Measurements from ENCODE around the gene C5AR1.
"Not testable (repeated sequence)": the region's sequence is repeated elsewhere in the genome, so short reads cannot be mapped to it uniquely, and the experiment has no call there.

C5AR1 gene

GRCh38 chr19:47309608-47310007 lies at the start of gene C5AR1:
TSS of gene C5AR1 (plus strand) at chr19:47309861. CDS start at chr19:47309896, 35 bp downstream.
- peak in 10 of 56 donors; percentile 5 to 39 (median 22) for DNase-seq

GRCh38 chr19:47260476-47260875 lies 49.2 kb upstream of the C5AR1 start:
- no peak for DNase-seq

DNA sequence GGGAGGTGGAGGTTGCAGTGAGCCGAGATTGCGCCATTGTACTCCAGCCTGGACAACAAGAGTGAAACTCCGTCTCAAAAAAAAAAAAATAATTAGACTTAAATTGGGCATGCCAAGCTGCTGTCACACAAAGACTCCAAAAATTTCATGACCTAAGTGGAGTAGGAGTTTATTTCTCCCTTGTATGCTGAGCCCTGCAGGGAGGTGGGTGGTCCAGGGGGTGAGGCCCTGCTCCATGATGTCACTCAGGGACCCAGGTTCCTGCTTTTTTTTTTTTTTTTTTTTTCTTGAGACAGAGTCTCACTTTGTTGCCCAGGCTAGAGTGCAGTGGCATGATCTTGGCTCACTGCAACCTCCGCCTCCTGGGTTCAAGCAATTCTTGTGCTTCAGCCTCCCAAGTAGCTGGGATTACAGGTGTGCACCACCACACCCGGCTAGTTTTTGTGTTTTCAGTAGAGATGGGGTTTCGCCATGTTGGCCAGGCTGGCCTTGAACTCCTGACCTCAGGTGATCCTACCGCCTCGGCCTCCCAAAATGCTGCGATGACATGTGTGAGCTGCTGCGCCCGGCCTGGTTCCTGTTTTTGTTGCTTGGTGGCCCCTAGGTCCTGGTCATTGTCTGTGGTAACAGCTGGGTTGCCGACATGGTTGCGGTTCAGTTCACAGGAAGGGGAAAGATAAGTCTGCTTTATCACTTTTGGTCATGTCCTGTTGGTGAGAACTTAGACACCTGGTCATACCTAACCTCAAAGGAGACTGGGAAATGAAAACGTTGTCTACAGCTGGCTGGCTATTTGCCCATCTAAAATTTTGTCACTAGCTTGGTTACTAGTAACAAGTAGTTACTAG lies 47.5 kb upstream of the C5AR1 start:
- not testable (repeated sequence) for DNase-seq

- DNase-seq = no peak
Observed at GRCh38 chr19:47264629-47265028, 45.0 kb upstream of the C5AR1 start.

DNA sequence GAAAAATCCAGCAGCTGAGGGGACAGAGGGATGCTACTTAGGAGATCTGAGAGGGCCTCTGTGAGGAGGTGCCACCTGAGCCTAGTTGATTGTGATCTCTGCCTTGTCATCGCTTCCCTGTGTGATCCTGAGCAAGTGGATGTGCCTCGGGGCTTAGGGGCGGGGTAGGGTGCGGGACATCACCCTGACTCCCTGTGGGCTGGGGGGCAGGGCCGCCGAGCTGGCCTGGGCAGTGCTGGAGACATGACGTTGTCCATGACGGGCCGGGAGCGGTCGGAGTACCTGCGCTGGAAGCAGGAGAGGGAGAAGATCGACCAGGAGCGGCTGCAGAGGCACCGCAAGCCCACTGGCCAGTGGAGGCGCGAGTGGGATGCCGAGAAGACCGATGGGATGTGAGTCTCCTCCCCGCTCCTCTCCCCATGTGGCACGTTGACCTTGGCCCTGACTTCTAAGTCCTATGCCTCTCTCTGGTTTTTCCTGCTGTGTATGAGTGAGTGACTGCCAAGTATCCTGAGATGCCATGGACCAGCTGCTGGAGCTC lies 43.2 kb upstream of the C5AR1 start:
- DNase-seq = no peak

GRCh38 chr19:47267350-47267759 lies 42.3 kb upstream of the C5AR1 start:
- peak in 51 of 56 donors; percentile 12 to 93 (median 65) for DNase-seq

DNA sequence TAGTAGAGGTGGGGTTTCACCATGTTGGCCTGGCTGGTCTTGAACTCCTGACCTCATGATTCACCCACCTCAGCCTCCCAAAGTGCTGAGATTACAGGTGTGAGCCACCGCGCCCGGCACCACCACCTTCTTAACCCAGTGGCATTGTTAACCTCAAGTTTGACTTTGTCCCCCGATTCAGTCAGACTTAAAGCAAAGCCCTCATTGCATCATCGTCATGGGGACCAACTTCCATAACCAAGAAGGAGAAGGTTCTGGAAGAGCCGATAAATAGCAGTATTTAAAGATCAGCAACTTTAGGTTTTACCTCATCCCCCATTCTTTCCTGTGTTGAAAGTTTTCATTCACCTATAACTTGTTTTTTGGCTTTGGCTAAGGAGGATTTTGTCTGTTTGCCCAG lies 41.6 kb upstream of the C5AR1 start:
- DNase-seq = no peak

- no peak for DNase-seq
Observed at GRCh38 chr19:47269596-47269995, 40.1 kb upstream of the C5AR1 start.

DNA sequence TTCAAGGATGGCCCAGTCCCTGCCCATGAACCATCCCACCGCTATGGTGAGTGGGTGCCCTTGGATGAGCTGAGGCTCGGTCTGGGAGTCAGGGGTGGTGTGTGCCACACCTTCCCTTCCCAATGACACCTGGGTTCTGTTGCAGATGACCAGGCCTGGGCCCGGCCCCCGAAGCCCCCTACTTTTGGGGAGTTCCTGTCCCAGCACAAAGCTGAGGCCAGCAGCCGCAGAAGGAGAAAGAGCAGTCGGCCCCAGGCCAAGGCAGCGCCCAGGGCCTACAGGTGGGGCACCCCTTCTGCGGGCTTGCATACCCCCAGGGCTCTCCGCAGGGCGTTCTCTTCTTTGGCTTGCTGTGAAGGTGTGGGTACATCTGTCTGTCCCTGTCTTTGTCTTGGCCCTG lies 39.3 kb upstream of the C5AR1 start:
- DNase-seq = no peak

DNA sequence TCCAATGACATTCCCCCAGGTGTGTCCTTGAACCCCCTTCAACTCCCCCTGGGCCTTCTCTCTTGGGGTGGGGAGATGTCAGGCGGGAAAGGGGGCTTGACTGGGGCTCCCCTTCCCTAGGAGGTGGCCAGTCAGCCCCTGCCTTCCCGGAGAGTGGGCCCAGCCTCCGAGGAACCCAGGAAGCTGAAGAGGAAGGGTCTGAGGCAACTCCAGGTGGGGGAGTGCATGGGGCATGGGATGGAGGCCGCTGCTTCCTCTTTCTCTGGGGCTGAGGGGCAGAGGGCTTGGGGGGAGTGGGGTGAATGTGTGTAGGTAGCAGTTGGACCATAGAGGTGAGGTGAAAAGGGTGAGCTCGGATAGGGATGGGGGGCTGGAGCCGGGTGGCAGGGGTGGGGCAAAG lies 37.7 kb upstream of the C5AR1 start:
- DNase-seq = no peak

- DNase-seq = peak in 14 of 56 donors; percentile 41 to 69 (median 56)
Observed at GRCh38 chr19:47272448-47273312, 37.0 kb upstream of the C5AR1 start.

GRCh38 chr19:47273313-47274070 lies 36.2 kb upstream of the C5AR1 start:
- peak in 55 of 56 donors; percentile 47 to 93 (median 83) for DNase-seq

- peak; percentile 31 to 98 (median 92) for DNase-seq
Observed at GRCh38 chr19:47274071-47274890, 35.4 kb upstream of the C5AR1 start, which contains the start of gene INAFM1. TSS of gene INAFM1 (plus strand) at chr19:47274885. CDS start at chr19:47274920, 35 bp downstream.

GRCh38 chr19:47274891-47275761 lies 34.5 kb upstream of the C5AR1 start:
- peak in 6 of 56 donors; percentile 3 to 48 (median 38) for DNase-seq

DNA sequence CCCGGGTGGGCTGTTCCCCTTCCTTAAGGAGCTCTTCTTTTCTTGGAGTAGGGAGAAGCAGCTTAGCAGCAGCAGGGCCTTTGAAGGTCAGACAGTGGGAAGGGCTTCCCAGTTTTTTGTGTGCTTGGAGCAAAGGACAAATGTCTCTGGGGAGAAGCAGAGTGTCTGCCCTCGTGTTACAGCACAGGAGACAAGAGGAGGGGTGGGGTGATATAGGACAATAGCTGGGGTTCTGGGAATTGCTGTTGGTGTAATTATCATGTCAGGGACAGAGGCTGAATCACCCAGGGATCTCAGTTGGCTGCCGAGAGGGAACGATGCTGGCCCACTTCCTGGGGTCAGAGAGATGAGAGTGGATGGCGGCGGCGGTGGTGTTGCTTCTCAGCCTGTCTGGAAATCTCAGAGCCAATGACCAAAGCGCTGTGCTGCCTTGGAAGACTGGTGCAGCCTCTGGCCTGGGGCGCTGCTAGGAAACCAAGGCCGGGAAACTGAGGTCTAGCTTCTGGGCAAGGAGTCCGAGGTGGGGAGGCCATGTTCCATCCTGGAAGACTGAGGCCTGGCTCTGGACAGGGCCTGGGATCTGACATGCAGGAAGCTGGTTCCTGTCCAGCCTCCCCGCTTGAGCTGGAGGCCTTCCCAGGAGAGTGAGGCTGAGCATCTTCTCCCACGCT lies 33.7 kb upstream of the C5AR1 start:
- DNase-seq = no peak

DNA sequence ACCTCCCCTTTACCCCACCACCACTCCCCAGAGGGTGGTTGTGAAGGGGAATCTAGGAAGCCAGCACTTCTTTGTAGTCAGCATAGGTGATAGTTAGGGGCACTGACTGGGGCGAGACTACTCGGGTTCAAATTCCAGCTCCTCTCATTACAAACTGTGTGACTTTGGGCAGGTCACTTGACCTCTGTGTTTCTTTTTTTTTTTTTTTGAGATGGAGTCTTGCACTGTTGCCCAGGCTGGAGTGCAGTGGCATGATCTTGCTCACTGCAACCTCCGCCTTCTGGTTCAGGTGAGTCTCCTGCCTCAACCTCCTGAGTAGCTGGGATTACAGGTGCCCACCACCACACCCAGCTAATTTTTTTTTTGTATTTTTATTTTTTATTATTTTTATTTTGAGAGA lies 33.1 kb upstream of the C5AR1 start:
- not testable (repeated sequence) for DNase-seq

GRCh38 chr19:47280183-47280797 lies 29.4 kb upstream of the C5AR1 start:
- DNase-seq = no peak
